CD4-positive, CD25-positive, alpha-beta regulatory T cell (primary cell): ENCODE measurements around the gene KANK3. TPM values are rescaled to one million over a fixed set of nuclear protein-coding genes. Genes with fewer than 3 reads are reported as not detected.

Experiments
- ATAC-seq, 2 donors: fragments of 150-1000 bp; cut with Tn5 transposase; one replicate each; pipeline ENCODE4 v1.10.0; 2021; ENCODE audit warnings: low read depth in 2 of 2, moderate number of reproducible peaks in 2 of 2, moderate library complexity in 1 of 2
- DNase-seq, 3 donors: peaks; one replicate each; pipeline versions ENCODE4 v3.0.0 to v3.0.0-alpha.2; 2012 to 2022; ENCODE audit warnings: mixed read lengths in 1 of 3
- H3K27ac ChIP-seq: one replicate; pipeline ENCODE4 v1.7.0; 2013; ENCODE audit warnings: mild to moderate bottlenecking, low read length; ENCODE audit not compliant: insufficient read depth, poor library complexity, severe bottlenecking
- H3K27me3 ChIP-seq: one replicate; pipeline ENCODE4 v1.7.0; 2013; ENCODE audit warnings: low read length; ENCODE audit not compliant: control insufficient read depth, insufficient read depth
- H3K36me3 ChIP-seq: one replicate; pipeline ENCODE4 v1.7.0; 2013; ENCODE audit warnings: mild to moderate bottlenecking, low read length, moderate library complexity; ENCODE audit not compliant: control insufficient read depth, insufficient read depth
- H3K4me1 ChIP-seq: 2 replicates; pipeline ENCODE4 v1.7.0; 2013; ENCODE audit warnings: mild to moderate bottlenecking, low read length; ENCODE audit not compliant: insufficient read depth, control insufficient read depth, poor library complexity, severe bottlenecking
- H3K4me3 ChIP-seq: one replicate; pipeline ENCODE4 v1.7.0; 2013; ENCODE audit warnings: low read depth, mild to moderate bottlenecking, low read length, moderate library complexity
- H3K9me3 ChIP-seq, 2 experiments: 1 replicate in 1 of 2; 2 replicates in 1 of 2; pipeline ENCODE4 v1.7.0; 2013; ENCODE audit warnings: low read length in 2 of 2, mild to moderate bottlenecking in 1 of 2, moderate library complexity in 1 of 2; ENCODE audit not compliant: control insufficient read depth in 2 of 2
- H3K27ac Mint-ChIP-seq, 3 donors: one replicate each; pipeline ENCODE4 v1.8.0; 2020 to 2022; ENCODE audit warnings: mild to moderate bottlenecking in 3 of 3, mixed read lengths in 3 of 3, moderate library complexity in 2 of 3
- H3K27me3 Mint-ChIP-seq: one replicate; pipeline ENCODE4 v1.8.0; 2022; ENCODE audit warnings: mild to moderate bottlenecking, mixed read lengths
- H3K36me3 Mint-ChIP-seq: one replicate; pipeline ENCODE4 v1.8.0; 2020; ENCODE audit warnings: mixed read lengths
- H3K4me1 Mint-ChIP-seq, 4 donors: one replicate each; pipeline ENCODE4 v1.8.0; 2020 to 2022; ENCODE audit warnings: mixed read lengths in 4 of 4, mild to moderate bottlenecking in 1 of 4
- H3K4me3 Mint-ChIP-seq, 4 donors: one replicate each; pipeline ENCODE4 v1.8.0; 2020 to 2022; ENCODE audit warnings: mild to moderate bottlenecking in 4 of 4, mixed read lengths in 4 of 4, moderate library complexity in 3 of 4
- H3K9me3 Mint-ChIP-seq, 7 donors: one replicate each; pipeline ENCODE4 v1.8.0; 2020 to 2022; ENCODE audit warnings: mixed read lengths in 7 of 7, mild to moderate bottlenecking in 3 of 7, moderate library complexity in 2 of 7
- polyA plus RNA-seq, 4 donors: library from polyadenylated mRNA; unstranded; fragments of 300-500 nt; fragmentation: Illumina TruSeq; gene quantifications; one replicate each; pipeline ENCODE4 v1.2.3, GENCODE V29; 2021
- total RNA-seq: library from RNA; stranded (reverse); gene quantifications from one replicate; pipeline ENCODE4 v1.2.3, GENCODE V29; 2022

KANK3 gene
- total and polyA plus RNA-seq, 5 donors from 2014 or later, result 0.40 to 4.4 (median 1.0) TPM

GRCh38 chr19:8334458-8335342 is 8.4 kb downstream of the KANK3 start:
- H3K27me3 Mint-ChIP-seq, result peaks cover 25% of the 10 kb centered on the region
- peaks cover 0 to 4% (median 0%) of the 10 kb centered on the region in 7 donors for H3K9me3 Mint-ChIP-seq
- peaks cover 0 to 7% (median 2%) of the 10 kb centered on the region in 4 donors for H3K4me1 Mint-ChIP-seq

GRCh38 chr19:8333767-8334457 is 9.2 kb downstream of the KANK3 start:
- H3K36me3 Mint-ChIP-seq, result peaks cover 2% of the 10 kb centered on the region
- peaks cover 0 to 7% (median 2%) of the 10 kb centered on the region in 4 donors for H3K4me1 Mint-ChIP-seq
- peaks cover 22% of the 10 kb centered on the region for H3K27me3 Mint-ChIP-seq
- H3K9me3 ChIP-seq, result no peaks in the 10 kb centered on the region
- ATAC-seq, result no peak
- H3K4me3 ChIP-seq, result no peak overlapping the region
- H3K27me3 ChIP-seq, result no peaks in the 10 kb centered on the region
- no peaks in the 10 kb centered on the region for H3K36me3 ChIP-seq
- H3K4me3 Mint-ChIP-seq, result no peak overlapping the region
- H3K27ac Mint-ChIP-seq, result no peak overlapping the region
- DNase-seq, result no peak
- H3K27ac ChIP-seq, result no peak overlapping the region
- H3K4me1 ChIP-seq, result peaks cover 20% of the 10 kb centered on the region
- H3K9me3 Mint-ChIP-seq, result peaks cover 0 to 2% (median 0%) of the 10 kb centered on the region in 7 donors

More at GRCh38 chr19:8334458-8335342, 8.4 kb downstream of the KANK3 start:
- no peaks in the 10 kb centered on the region for H3K9me3 ChIP-seq
- Mint-ChIP-seq H3K4me3 (no peak overlapping the region), H3K36me3 (peaks cover 3% of the 10 kb centered on the region), H3K27ac (no peak overlapping the region)
- ATAC-seq, result peak; percentile 21 to 28
- peaks cover 20% of the 10 kb centered on the region for H3K4me1 ChIP-seq
- H3K36me3 ChIP-seq, result no peaks in the 10 kb centered on the region
- peak in 1 of 3 donors; percentile 49 for DNase-seq
- no peak overlapping the region for H3K27ac ChIP-seq
- H3K4me3 ChIP-seq, result no peak overlapping the region
- H3K27me3 ChIP-seq, result no peaks in the 10 kb centered on the region

- Mint-ChIP-seq H3K36me3 (no peaks in the 10 kb centered on the region), H3K4me3 (no peak overlapping the region), H3K27ac (no peak overlapping the region), H3K27me3 (peaks cover 20% of the 10 kb centered on the region), H3K9me3 (peaks cover 0 to 2% (median 0%) of the 10 kb centered on the region in 7 donors), H3K4me1 (peaks cover 0 to 7% (median 2%) of the 10 kb centered on the region in 4 donors)
- peaks cover 20% of the 10 kb centered on the region for H3K4me1 ChIP-seq
- no peaks in the 10 kb centered on the region for H3K27me3 ChIP-seq
- H3K36me3 ChIP-seq, result no peaks in the 10 kb centered on the region
- H3K9me3 ChIP-seq, result no peaks in the 10 kb centered on the region
- no peak overlapping the region for H3K27ac ChIP-seq
- no peak for ATAC-seq
- no peak for DNase-seq
- no peak overlapping the region for H3K4me3 ChIP-seq
Observed at GRCh38 chr19:8332976-8333766, 9.9 kb downstream of the KANK3 start.

- peaks cover 0 to 7% (median 2%) of the 10 kb centered on the region in 4 donors for H3K4me1 Mint-ChIP-seq
- H3K27me3 Mint-ChIP-seq, result peaks cover 8% of the 10 kb centered on the region
- no peak overlapping the region for H3K4me3 Mint-ChIP-seq
- no peaks in the 10 kb centered on the region for H3K36me3 Mint-ChIP-seq
- Histone ChIP-seq H3K4me3 (no peak overlapping the region), H3K4me1 (peaks cover 20% of the 10 kb centered on the region), H3K27ac (no peak overlapping the region), H3K27me3 (no peaks in the 10 kb centered on the region), H3K36me3 (no peaks in the 10 kb centered on the region), H3K9me3 (no peaks in the 10 kb centered on the region)
- H3K9me3 Mint-ChIP-seq, result no peaks in the 10 kb centered on the region
- no peak for ATAC-seq
- DNase-seq, result no peak
- H3K27ac Mint-ChIP-seq, result no peak overlapping the region
Observed at GRCh38 chr19:8331263-8331845, 11.7 kb downstream of the KANK3 start.

GRCh38 chr19:8329996-8330395 is 13.1 kb downstream of the KANK3 start:
- H3K36me3 Mint-ChIP-seq, result no peaks in the 10 kb centered on the region

GRCh38 chr19:8325454-8325853 is 17.6 kb downstream of the KANK3 start:
- Mint-ChIP-seq H3K4me1 (peaks cover 0 to 31% (median 11%) of the 10 kb centered on the region in 4 donors), H3K9me3 (no peaks in the 10 kb centered on the region), H3K27me3 (no peaks in the 10 kb centered on the region), H3K36me3 (no peaks in the 10 kb centered on the region), H3K27ac (no peak overlapping the region), H3K4me3 (peak overlapping the region in 1 of 4 donors; percentile 47)
- ATAC-seq (no peak), DNase-seq (no peak)
- H3K27ac ChIP-seq, result no peak overlapping the region
- H3K27me3 ChIP-seq, result no peaks in the 10 kb centered on the region
- H3K4me1 ChIP-seq, result peaks cover 28% of the 10 kb centered on the region
- peaks cover 12% of the 10 kb centered on the region for H3K36me3 ChIP-seq
- no peak overlapping the region for H3K4me3 ChIP-seq
- H3K9me3 ChIP-seq, result no peaks in the 10 kb centered on the region

More at GRCh38 chr19:8329996-8330395, 13.1 kb downstream of the KANK3 start:
- DNase-seq (no peak), ATAC-seq (no peak)
- Mint-ChIP-seq H3K27me3 (no peaks in the 10 kb centered on the region), H3K27ac (peak overlapping the region in 1 of 3 donors; percentile 50), H3K4me1 (peaks cover 0 to 2% (median 0%) of the 10 kb centered on the region in 4 donors), H3K4me3 (no peak overlapping the region), H3K9me3 (no peaks in the 10 kb centered on the region)
- H3K27me3 ChIP-seq, result no peaks in the 10 kb centered on the region
- no peaks in the 10 kb centered on the region for H3K36me3 ChIP-seq
- peaks cover 9% of the 10 kb centered on the region for H3K4me1 ChIP-seq
- H3K9me3 ChIP-seq, result no peaks in the 10 kb centered on the region
- H3K27ac ChIP-seq, result no peak overlapping the region
- H3K4me3 ChIP-seq, result no peak overlapping the region
